ENCODE results near the gene PLIN4. TPM values are rescaled to one million over a fixed set of nuclear protein-coding genes. Genes with fewer than 3 reads are reported as not detected.
A peak's percentile ranks its signal among the peaks of the same experiment; 100 is the strongest.

PLIN4 gene
- polyA plus RNA-seq, 1 donor (not counting 4 experiments of a cell fraction or from before 2014, with no cell fraction given): not detected

DNA sequence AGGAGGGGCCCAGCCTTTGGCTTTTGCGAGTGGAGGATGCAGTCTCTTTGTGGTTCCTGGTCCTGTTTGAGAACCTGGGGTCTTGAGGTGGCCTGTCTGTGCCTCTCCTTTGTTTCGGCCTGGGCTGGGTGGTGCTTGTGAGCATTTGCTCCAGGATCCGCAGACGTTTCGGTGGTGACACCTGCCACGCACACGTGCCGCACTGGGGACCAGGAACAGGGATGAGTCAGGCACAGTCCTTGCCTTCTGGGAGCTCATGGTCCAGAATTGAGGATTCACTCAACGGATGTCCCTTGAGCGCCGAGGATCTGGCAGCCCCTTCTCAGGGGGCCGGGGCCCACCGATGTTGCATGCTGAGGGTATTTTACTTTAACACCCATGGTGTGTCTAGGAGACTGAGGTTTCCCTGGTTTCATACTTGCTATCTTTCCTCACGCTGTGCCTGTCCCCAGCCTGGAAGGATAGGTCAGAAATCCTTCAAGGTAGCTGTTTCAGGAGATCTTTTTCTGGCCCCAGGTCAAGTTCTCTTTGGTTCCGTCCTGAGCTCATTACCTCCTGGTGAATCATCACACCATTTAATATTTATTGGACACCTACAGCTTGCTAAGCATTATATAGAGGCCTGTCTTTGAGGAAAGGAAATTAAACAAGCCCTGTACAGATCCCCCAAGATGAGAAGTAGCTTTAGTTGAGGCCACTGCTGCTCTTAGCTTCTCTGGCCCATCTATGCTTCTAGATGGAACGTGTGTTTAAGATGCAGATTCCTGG, 41.1 kb downstream of the PLIN4 start:
- Histone ChIP-seq H3K4me2 (ENCODE audit: control insufficient read depth, extremely low read depth, insufficient read depth, low read depth, low read length) (no peak overlapping the region), H2AFZ (ENCODE audit: control insufficient read depth, low read length) (no peak overlapping the region), H4K20me1 (ENCODE audit: control insufficient read depth, extremely low read depth, insufficient read depth, low read length) (no peaks in the 10 kb centered on the region), H3K9ac (ENCODE audit: control insufficient read depth, extremely low read depth, insufficient read depth, low read length) (no peak overlapping the region), H3K27ac (ENCODE audit: control insufficient read depth, insufficient read depth, low read length) (no peak overlapping the region), H3K4me3 (ENCODE audit: control insufficient read depth in 2 of 3, extremely low read depth in 1 of 3, insufficient read depth in 2 of 3, low read depth in 1 of 3, low read length in 3 of 3) (no peak overlapping the region), H3K27me3 (ENCODE audit: control insufficient read depth, extremely low read depth, insufficient read depth, low read length) (no peaks in the 10 kb centered on the region), H3K36me3 (ENCODE audit: control insufficient read depth in 2 of 2, extremely low read depth in 1 of 2, insufficient read depth in 2 of 2, low read length in 2 of 2) (peaks cover 6 to 19% of the 10 kb centered on the region in 2 experiments), H3K79me2 (ENCODE audit: control insufficient read depth, insufficient read depth, low read length) (peaks cover 27% of the 10 kb centered on the region), H3K9me3 (ENCODE audit: control insufficient read depth, low read depth, low read length) (no peaks in the 10 kb centered on the region), H3K4me1 (ENCODE audit: control insufficient read depth, extremely low read depth, insufficient read depth, low read length) (peaks cover 8% of the 10 kb centered on the region), H3K9me1 (ENCODE audit: control insufficient read depth, extremely low read depth, insufficient read depth, low read length) (no peaks in the 10 kb centered on the region)
- dilution Hi-C loops (cut with MboI; ENCODE audit: extremely low pct_ligation_motif_present, low sequenced_read_pairs): no loop called here
- FAIRE-seq: no peak
- TF ChIP-seq, protein P1, sequence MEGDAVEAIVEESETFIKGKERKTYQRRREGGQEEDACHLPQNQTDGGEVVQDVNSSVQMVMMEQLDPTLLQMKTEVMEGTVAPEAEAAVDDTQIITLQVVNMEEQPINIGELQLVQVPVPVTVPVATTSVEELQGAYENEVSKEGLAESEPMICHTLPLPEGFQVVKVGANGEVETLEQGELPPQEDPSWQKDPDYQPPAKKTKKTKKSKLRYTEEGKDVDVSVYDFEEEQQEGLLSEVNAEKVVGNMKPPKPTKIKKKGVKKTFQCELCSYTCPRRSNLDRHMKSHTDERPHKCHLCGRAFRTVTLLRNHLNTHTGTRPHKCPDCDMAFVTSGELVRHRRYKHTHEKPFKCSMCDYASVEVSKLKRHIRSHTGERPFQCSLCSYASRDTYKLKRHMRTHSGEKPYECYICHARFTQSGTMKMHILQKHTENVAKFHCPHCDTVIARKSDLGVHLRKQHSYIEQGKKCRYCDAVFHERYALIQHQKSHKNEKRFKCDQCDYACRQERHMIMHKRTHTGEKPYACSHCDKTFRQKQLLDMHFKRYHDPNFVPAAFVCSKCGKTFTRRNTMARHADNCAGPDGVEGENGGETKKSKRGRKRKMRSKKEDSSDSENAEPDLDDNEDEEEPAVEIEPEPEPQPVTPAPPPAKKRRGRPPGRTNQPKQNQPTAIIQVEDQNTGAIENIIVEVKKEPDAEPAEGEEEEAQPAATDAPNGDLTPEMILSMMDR (optimal IDR thresholded peaks at IDR 0.05 in 1 of 3, IDR thresholded peaks at IDR 0.05 in 1 of 3, conservative IDR thresholded peaks at IDR 0.05 in 1 of 3; ENCODE audit: extremely low read depth in 1 of 3, insufficient read depth in 2 of 3, low read length in 3 of 3): no peak
- no peak for TF ChIP-seq EZH2 (IDR thresholded peaks at IDR 0.05; ENCODE audit: low read length)
- no peak for DNase-seq (ENCODE audit: low read depth, low spot score)

DNA sequence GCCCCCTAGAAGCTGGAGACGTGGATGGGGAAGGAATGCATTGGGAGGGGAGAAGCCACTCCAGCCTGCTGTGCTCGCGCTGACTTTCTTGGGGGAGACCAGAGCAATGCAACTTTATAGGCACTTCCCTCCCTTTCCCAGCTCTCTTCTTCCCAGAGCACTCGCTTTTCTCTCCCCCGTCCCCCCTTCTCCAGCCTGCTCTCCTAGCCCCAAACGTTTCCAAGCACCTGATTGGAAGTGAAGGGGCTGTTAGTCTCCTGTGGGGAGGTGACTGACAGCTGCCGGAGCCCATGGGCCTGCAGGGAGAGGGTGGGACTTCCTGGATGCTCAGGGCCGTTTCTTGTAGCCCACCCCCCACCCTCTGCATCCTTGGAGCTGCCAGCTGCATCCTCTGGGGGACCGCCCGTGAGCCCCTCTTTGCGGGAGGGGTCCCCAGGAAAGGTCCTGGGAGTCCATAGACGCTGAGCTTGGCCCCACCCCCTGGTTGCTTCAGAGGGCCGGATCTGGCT, 43.7 kb downstream of the PLIN4 start:
- H3K9me1 ChIP-seq (ENCODE audit: control insufficient read depth, extremely low read depth, insufficient read depth, low read length): no peaks in the 10 kb centered on the region
- H3K79me2 ChIP-seq (ENCODE audit: control insufficient read depth, insufficient read depth, low read length): peaks cover 27% of the 10 kb centered on the region
- H3K4me3 ChIP-seq (ENCODE audit: control insufficient read depth in 2 of 3, extremely low read depth in 1 of 3, insufficient read depth in 2 of 3, low read depth in 1 of 3, low read length in 3 of 3): no peak overlapping the region
- dilution Hi-C loops (cut with MboI; ENCODE audit: extremely low pct_ligation_motif_present, low sequenced_read_pairs): no loop called here
- H3K27ac ChIP-seq (ENCODE audit: control insufficient read depth, insufficient read depth, low read length): no peak overlapping the region
- H3K4me1 ChIP-seq (ENCODE audit: control insufficient read depth, extremely low read depth, insufficient read depth, low read length): peaks cover 8% of the 10 kb centered on the region
- H3K9ac ChIP-seq (ENCODE audit: control insufficient read depth, extremely low read depth, insufficient read depth, low read length): peak overlapping the region; percentile 3
- H4K20me1 ChIP-seq (ENCODE audit: control insufficient read depth, extremely low read depth, insufficient read depth, low read length): no peaks in the 10 kb centered on the region
- no peak for FAIRE-seq
- no peak for DNase-seq (ENCODE audit: low read depth, low spot score)
- H3K4me2 ChIP-seq (ENCODE audit: control insufficient read depth, extremely low read depth, insufficient read depth, low read depth, low read length): peak overlapping the region; percentile 44
- H3K9me3 ChIP-seq (ENCODE audit: control insufficient read depth, low read depth, low read length): no peaks in the 10 kb centered on the region
- H3K36me3 ChIP-seq (ENCODE audit: control insufficient read depth in 2 of 2, extremely low read depth in 1 of 2, insufficient read depth in 2 of 2, low read length in 2 of 2): peaks cover 4 to 15% of the 10 kb centered on the region in 2 experiments
- H3K27me3 ChIP-seq (ENCODE audit: control insufficient read depth, extremely low read depth, insufficient read depth, low read length): no peaks in the 10 kb centered on the region
- H2AFZ ChIP-seq (ENCODE audit: control insufficient read depth, low read length): no peak overlapping the region
- TF ChIP-seq, protein P1 (optimal IDR thresholded peaks at IDR 0.05 in 1 of 3, IDR thresholded peaks at IDR 0.05 in 1 of 3, conservative IDR thresholded peaks at IDR 0.05 in 1 of 3; ENCODE audit: extremely low read depth in 1 of 3, insufficient read depth in 2 of 3, low read length in 3 of 3): no peak
- no peak for TF ChIP-seq EZH2 (IDR thresholded peaks at IDR 0.05; ENCODE audit: low read length)

Measured in keratinocyte (primary cell).